Nephron (organoid): Measurements from ENCODE around the gene ERAP2.

Source experiments
- H3K27ac Mint-ChIP-seq, 3 experiments: 2 replicates each; pipeline ENCODE4 v1.8.0; 2020; ENCODE audit warnings: mixed read lengths in 3 of 3, mild to moderate bottlenecking in 2 of 3, moderate library complexity in 1 of 3
- H3K27me3 Mint-ChIP-seq: 2 replicates; pipeline ENCODE4 v1.8.0; 2021; ENCODE audit warnings: low read depth, mild to moderate bottlenecking, moderate library complexity, mixed read lengths
- H3K36me3 Mint-ChIP-seq: 2 replicates; pipeline ENCODE4 v1.8.0; 2020; ENCODE audit warnings: low read depth, mixed read lengths
- H3K4me1 Mint-ChIP-seq: 2 replicates; pipeline ENCODE4 v1.8.0; 2020; ENCODE audit warnings: mixed read lengths
- H3K4me3 Mint-ChIP-seq, 3 experiments: 2 replicates each; pipeline ENCODE4 v1.8.0; 2020; ENCODE audit warnings: mild to moderate bottlenecking in 3 of 3, mixed read lengths in 3 of 3, moderate library complexity in 2 of 3
- H3K9me3 Mint-ChIP-seq: 2 replicates; pipeline ENCODE4 v1.8.0; 2020; ENCODE audit warnings: mixed read lengths
- CTCF ChIP-seq, 3 experiments: fragments of 200-600 bp; sonication (generic); IDR thresholded peaks; one replicate each; pipeline ENCODE4 v1.5.0; 2021; ENCODE audit warnings: antibody characterized with exemption in 3 of 3; ENCODE audit not compliant: unreplicated experiment in 3 of 3

ERAP2 gene

GRCh38 chr5:96880444-96881164 is 4.3 kb downstream of the ERAP2 start:
- peaks cover 12% of the 10 kb centered on the region for H3K4me1 Mint-ChIP-seq
- H3K9me3 Mint-ChIP-seq = no peaks in the 10 kb centered on the region
- no peak overlapping the region for H3K4me3 Mint-ChIP-seq
- H3K27ac Mint-ChIP-seq = no peak overlapping the region
- peaks cover 7% of the 10 kb centered on the region for H3K27me3 Mint-ChIP-seq
- no peak for TF ChIP-seq CTCF (IDR thresholded peaks at IDR 0.05; ENCODE audit: unreplicated experiment in 3 of 3)
- no peaks in the 10 kb centered on the region for H3K36me3 Mint-ChIP-seq

GRCh38 chr5:96881511-96882115 is 5.3 kb downstream of the ERAP2 start:
- Mint-ChIP-seq H3K4me3 (no peak overlapping the region), H3K27ac (no peak overlapping the region), H3K4me1 (peaks cover 10% of the 10 kb centered on the region), H3K9me3 (no peaks in the 10 kb centered on the region), H3K36me3 (no peaks in the 10 kb centered on the region), H3K27me3 (peaks cover 7% of the 10 kb centered on the region)
- no peak for TF ChIP-seq CTCF (IDR thresholded peaks at IDR 0.05; ENCODE audit: unreplicated experiment in 3 of 3)

GRCh38 chr5:96883871-96884270 is 7.6 kb downstream of the ERAP2 start:
- Mint-ChIP-seq H3K4me3 (no peak overlapping the region), H3K27ac (no peak overlapping the region), H3K27me3 (peaks cover 7% of the 10 kb centered on the region), H3K36me3 (no peaks in the 10 kb centered on the region), H3K4me1 (peaks cover 10% of the 10 kb centered on the region), H3K9me3 (no peaks in the 10 kb centered on the region)
- no peak for TF ChIP-seq CTCF (IDR thresholded peaks at IDR 0.05; ENCODE audit: unreplicated experiment in 3 of 3)

GRCh38 chr5:96884995-96885394 is 8.7 kb downstream of the ERAP2 start:
- TF ChIP-seq CTCF (IDR thresholded peaks at IDR 0.05; ENCODE audit: unreplicated experiment in 3 of 3) = no peak
- Mint-ChIP-seq H3K27ac (no peak overlapping the region), H3K9me3 (no peaks in the 10 kb centered on the region), H3K36me3 (no peaks in the 10 kb centered on the region), H3K4me3 (no peak overlapping the region), H3K4me1 (peaks cover 10% of the 10 kb centered on the region), H3K27me3 (peaks cover 7% of the 10 kb centered on the region)

GRCh38 chr5:96885518-96886338 is 9.4 kb downstream of the ERAP2 start:
- no peaks in the 10 kb centered on the region for H3K9me3 Mint-ChIP-seq
- TF ChIP-seq CTCF (IDR thresholded peaks at IDR 0.05; ENCODE audit: unreplicated experiment in 3 of 3) = no peak
- H3K36me3 Mint-ChIP-seq = no peaks in the 10 kb centered on the region
- peaks cover 10% of the 10 kb centered on the region for H3K4me1 Mint-ChIP-seq
- H3K27me3 Mint-ChIP-seq = peaks cover 7% of the 10 kb centered on the region
- H3K27ac Mint-ChIP-seq = no peak overlapping the region
- no peak overlapping the region for H3K4me3 Mint-ChIP-seq
